Kidney epithelial cell (primary cell): ENCODE results near the gene GABARAPL2. TPM values are rescaled to one million over a fixed set of nuclear protein-coding genes. Genes with fewer than 3 reads are reported as not detected.

Source experiments
- DNase-seq: peaks from one replicate; pipeline ENCODE4 v3.0.0-alpha.2; 2010; ENCODE audit warnings: low read depth
- H3K27me3 ChIP-seq: 2 replicates; pipeline ENCODE4 v1.6.0; 2011; ENCODE audit warnings: low read length; ENCODE audit not compliant: control insufficient read depth, insufficient read depth
- H3K36me3 ChIP-seq: 2 replicates; pipeline ENCODE4 v1.5.1; 2011; ENCODE audit warnings: low read length; ENCODE audit not compliant: control insufficient read depth, insufficient read depth
- H3K4me3 ChIP-seq: 2 replicates; pipeline ENCODE4 v1.5.1; 2011; ENCODE audit warnings: low read depth, mild to moderate bottlenecking, control low read depth, low read length
- total RNA-seq: library from RNA; depleted of rRNA; stranded (reverse); fragments of >200 nt; gene quantifications from 2 replicates; pipeline ENCODE4 v1.2.3, GENCODE V29; 2015
- TF ChIP-seq, protein P1 (sequence below): IDR thresholded peaks from 2 replicates; pipeline ENCODE4 v1.5.1; 2011; ENCODE audit warnings: mild to moderate bottlenecking, moderate library complexity, low read length, control low read depth, inconsistent platforms; ENCODE audit not compliant: insufficient read depth, poor library complexity, severe bottlenecking

GABARAPL2 gene
- total RNA-seq, 1 donor from 2014 or later: 67.9 TPM

DNA sequence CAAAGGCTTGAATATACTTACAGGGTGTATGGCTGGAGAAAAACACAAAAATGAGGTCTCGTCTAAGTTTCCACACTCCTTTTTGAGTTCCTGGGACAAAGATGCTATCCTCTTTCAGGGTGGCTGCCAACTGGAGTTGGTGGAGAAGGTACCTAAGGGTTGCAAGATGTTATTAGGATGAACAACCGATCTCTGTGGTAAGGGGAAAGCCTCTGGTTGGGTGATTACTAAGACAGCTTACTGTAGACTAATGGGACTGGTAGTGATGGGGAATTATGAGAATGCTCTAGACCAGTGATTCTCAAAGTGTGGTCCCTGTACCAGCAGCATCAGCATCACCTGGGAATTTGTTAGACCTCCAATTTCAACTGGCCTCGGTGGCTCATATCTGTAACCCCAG lies 50.9 kb downstream of the GABARAPL2 start:
- DNase-seq: no peak
- TF ChIP-seq, protein P1, sequence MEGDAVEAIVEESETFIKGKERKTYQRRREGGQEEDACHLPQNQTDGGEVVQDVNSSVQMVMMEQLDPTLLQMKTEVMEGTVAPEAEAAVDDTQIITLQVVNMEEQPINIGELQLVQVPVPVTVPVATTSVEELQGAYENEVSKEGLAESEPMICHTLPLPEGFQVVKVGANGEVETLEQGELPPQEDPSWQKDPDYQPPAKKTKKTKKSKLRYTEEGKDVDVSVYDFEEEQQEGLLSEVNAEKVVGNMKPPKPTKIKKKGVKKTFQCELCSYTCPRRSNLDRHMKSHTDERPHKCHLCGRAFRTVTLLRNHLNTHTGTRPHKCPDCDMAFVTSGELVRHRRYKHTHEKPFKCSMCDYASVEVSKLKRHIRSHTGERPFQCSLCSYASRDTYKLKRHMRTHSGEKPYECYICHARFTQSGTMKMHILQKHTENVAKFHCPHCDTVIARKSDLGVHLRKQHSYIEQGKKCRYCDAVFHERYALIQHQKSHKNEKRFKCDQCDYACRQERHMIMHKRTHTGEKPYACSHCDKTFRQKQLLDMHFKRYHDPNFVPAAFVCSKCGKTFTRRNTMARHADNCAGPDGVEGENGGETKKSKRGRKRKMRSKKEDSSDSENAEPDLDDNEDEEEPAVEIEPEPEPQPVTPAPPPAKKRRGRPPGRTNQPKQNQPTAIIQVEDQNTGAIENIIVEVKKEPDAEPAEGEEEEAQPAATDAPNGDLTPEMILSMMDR: no peak
- H3K27me3 ChIP-seq: no peaks in the 10 kb centered on the region
- H3K4me3 ChIP-seq: no peak overlapping the region
- H3K36me3 ChIP-seq: peaks cover 1% of the 10 kb centered on the region

DNA sequence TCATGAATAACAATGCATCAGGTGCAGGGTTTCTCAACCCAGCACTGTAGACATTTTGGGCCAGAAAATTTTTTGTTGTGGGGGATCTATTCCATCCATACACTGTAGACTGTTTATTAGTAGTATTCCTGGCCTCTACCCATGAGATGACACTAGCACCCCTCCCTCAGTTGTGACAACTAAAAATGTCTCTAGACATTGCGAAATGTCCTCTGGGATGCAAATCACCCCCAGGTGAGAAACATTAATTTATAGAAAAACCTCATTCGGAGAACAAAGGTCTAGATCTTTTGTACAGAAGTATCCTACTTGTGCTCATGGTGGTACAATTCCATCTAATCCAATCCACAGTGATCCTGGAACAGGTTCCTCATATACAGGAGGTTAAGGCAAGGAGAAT lies 52.6 kb downstream of the GABARAPL2 start:
- TF ChIP-seq, protein P1: no peak
- Histone ChIP-seq H3K4me3 (no peak overlapping the region), H3K36me3 (peaks cover 1% of the 10 kb centered on the region), H3K27me3 (no peaks in the 10 kb centered on the region)
- DNase-seq: no peak

DNA sequence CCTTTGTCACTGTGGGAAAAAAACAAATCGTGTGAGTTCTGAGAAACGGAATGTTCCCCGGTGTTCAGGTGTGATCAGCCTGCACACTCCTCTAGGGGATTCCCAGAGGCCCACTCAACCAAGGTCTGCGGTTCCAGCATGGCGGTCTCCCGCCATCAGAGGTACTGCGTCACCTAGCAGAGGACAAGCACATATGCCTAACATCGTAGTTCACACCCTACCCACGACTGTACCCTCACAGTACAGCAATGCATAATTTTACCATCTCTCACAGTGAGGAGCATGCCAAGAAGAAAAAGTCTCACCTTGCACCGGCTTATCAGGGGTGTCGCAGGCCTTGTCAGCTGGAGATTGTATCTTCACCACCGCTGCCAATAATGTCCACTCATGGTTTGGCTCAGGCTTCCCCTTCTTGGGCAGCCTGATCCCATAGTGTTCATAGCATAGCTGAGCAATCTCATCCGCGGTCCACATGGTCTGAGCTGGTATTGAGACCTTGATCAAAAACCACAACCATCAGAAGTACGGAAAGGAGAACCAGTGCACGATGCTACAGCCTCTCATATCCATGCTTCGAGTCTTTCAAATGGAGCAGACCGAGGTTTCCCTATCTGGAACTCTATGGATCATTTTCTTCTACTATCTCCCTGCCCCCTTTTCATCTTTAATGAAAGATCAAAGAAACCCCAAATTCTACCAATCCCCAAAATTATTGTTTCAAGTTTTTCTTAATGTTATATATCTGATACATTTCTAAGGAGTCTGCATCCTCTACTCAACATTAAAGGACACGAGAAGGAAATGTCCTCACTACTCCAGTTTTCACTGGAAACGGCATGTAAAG lies 54.4 kb downstream of the GABARAPL2 start:
- peaks cover 1% of the 10 kb centered on the region for H3K36me3 ChIP-seq
- no peak for DNase-seq
- TF ChIP-seq, protein P1: no peak

DNA sequence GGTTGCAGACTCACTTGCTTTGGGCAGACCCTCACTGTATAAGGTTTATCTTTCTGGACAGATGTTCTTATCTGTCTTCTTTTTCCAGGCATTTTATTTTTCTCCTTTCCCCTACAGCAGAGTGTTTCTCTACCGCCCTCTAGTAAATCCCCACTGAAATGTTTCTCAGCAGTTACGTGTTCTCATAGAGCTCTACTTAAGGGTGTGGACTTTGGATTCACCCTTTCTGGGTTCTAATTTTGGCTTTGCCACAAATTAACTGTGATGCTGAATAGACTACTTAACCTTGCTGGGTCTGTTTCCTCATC lies 54.9 kb downstream of the GABARAPL2 start:
- DNase-seq: peak; percentile 12
- no peaks in the 10 kb centered on the region for H3K27me3 ChIP-seq
- peaks cover 1% of the 10 kb centered on the region for H3K36me3 ChIP-seq
- TF ChIP-seq, protein P1: peak; percentile 46
- H3K4me3 ChIP-seq: no peak overlapping the region

More for the DNA sequence above, 54.4 kb downstream of the GABARAPL2 start:
- no peak overlapping the region for H3K4me3 ChIP-seq
- H3K27me3 ChIP-seq: no peaks in the 10 kb centered on the region

DNA sequence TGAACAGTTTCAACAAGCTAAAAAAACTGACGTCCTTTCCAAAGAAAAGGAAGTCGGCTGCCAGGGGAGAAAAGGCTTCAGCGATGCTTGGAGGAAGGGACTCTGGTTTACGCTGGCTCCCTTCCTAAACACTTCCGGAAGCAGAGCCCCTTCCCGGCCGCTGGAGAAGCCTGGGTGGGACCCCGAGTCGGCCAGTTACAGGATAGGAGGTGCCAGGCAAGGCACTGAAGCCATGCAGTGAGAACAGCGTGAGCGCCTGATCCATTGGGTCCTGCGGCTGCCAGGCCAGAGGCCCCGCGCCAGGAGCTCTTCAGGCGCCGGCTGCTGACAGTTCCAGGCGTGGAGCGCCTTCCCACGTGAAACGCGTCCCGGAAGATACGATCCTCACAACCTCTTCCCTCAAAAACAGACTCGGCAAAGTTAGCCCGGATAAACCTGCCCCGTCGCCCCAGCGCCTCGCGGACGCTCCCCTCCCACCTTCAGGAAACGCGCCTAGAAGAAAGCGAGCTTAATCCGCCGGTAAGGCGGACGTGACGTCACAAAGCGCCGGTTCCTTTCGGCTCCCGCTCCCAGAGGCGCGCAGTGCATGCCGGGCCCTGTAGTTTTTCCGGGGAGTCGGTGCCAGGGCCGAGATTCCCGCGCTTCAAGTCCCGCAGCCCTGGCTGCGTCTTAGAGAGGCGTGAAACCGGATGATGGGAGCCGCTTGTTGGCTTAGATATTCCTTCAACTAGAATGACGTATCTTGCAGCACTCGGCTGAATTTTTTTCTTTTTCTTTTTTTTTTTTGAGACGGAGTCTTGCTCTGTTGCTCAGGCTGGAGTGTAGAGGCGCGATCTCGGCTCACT lies 56.8 kb downstream of the GABARAPL2 start, which contains the start of gene ADAT1:
Gene ADAT1 (minus strand): TSS at position 521 of the 845 bp plus-strand sequence. CDS start 2,482 bp downstream, outside the sequence.
- TF ChIP-seq, protein P1: no peak
- no peaks in the 10 kb centered on the region for H3K27me3 ChIP-seq
- peaks cover 1% of the 10 kb centered on the region for H3K36me3 ChIP-seq
- H3K4me3 ChIP-seq: peak within 1 kb of the TSS; percentile 76
- peak; percentile 94 for DNase-seq
